Stimulated activated CD8-positive, alpha-beta memory T cell treated with anti-CD3 and anti-CD28 coated beads, Interleukin-15, amount 100 ng/mL, for 24 hours (primary cell): ENCODE results near the gene RASGRP3.
A peak's percentile ranks its signal among the peaks of the same experiment; 100 is the strongest.
"Not testable (repeated sequence)": the region's sequence is repeated elsewhere in the genome, so short reads cannot be mapped to it uniquely, and the experiment has no call there.

Experiments
- DNase-seq: peaks from one replicate; pipeline ENCODE4 v3.0.0-alpha.2; 2020; ENCODE audit warnings: low read depth

RASGRP3 gene

DNA sequence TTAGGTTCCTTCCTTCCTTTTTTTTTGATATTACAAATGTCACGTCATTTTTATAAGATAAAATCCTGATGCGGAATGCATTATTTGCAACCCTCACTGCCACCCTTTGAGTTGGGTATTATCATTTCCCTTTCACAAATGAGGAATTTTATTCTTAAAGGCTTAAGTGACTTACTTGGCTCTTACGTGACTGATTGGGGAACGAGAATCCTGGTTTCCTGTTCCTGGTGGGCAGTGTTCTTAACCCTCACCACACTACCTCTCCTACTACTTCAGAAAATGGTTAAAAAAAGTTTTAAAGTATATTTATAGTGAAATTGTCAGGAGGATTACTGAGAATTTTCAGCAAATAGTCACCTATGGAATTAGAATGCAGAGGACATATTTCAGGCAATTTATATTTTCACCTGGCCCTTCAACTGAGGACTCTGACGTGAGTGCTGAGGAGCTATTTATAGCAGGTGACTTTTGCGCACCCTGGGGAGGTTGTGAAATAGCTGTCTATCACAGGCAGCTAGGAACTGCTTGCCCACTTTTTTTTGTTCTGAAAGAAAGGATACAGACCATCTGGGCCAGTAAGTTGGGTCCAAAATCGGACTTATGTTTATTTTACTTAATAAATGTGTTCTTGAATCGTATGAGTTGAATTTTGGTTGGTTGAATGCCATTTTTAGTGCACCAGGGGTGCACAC lies 18.7 kb upstream of the RASGRP3 start:
- no peak for DNase-seq

DNA sequence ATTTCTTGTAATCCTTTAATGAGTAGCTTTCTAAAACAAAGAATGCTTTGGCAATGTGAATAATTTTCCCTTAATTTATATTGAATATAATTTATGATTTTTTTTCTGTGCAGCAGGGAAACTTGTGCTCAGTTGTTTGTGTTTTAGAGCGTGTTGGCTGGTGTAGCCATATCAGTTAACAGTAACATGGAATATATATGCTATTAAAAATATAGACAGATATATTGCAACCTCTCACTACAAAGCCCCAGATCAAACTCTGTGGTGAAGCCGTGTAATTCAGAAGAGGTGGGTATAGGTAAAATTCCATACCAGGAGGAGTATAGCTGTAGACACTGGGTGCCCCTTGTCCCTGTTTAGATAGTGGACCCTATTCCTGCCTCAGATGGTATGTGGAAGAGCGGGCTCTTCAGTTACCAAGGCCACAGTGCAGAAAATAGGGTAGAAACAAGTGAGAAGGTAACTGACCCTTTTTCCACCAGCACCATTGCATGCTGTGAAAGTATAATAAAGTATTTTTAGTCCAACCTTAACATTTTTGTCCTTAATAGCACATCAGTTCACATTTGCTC lies 18.1 kb upstream of the RASGRP3 start:
- DNase-seq, result no peak

DNA sequence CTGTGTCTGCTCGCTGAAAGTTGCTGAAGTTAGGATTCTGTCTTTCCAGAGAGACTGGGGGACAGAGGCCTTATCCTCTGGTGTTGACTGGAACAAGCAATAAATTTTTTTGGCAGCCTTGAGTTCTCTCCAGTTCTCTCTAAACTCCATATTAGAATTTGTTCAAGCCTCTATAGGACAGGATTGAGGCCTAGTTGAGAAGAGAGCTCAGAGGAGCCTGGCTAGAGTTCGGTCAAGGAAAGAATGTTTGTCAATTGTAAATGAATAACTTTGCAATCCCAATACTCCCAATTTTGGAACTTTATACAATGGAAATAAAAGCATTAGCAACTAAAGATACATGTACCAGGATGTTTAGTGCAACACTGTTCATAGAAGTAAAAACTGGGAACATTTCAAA lies 16.7 kb upstream of the RASGRP3 start:
- DNase-seq, result no peak

DNA sequence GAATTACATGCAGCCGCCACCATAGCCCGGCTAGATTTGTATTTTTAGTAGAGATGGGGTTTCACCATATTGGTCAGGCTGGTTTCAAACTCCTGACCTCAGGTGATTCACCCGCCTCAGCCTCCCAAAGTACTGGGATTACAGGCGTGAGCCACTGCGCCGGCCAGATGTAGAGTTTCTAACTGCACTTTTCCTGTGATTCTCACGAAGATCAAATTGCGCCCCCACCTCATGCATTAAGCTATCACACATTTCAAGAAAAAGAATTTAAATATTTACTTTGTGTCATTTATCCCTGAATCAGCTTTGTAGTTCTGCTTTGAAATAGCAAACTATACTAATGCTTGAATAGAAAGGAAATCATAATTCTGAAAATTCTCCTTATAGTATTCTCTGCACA lies 13.9 kb upstream of the RASGRP3 start:
- not testable (repeated sequence) for DNase-seq

DNA sequence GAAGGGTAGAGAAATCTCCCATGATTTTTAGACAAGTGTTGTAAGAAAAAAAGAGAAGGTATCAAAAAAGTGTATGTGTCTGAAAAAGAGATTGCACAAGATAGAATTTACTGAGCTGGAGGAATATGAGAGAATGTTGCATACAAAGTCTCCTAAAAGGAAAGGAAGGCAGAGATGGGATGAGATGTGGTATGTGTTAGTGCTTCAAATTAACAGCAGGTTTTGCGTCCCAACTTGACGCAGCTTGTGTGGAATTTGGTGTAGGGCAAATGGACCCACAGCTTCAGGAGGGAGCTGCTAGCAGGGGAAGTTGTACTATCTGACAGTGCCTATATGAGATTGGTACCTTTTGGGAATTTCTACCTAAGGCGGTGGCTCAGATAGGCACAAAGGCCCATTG lies 9.0 kb upstream of the RASGRP3 start:
- no peak for DNase-seq

DNA sequence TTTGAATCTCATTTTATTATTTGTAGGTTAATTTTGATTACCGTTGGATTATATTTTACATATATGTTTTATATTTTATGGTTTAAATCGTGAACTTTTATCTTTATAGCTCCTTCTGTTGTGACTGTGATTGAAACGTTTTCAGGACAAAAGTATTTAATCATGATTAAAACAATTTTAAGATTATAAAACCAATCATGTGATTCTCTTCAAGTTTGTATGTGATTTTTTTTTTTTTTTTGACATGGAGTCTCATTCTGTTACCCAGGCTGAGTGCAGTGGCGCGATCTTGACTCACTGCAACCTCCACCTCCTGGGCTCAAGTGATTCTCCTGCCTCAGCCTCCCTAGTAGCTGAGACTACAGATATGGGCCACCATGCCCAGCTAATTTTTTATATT lies 7.2 kb upstream of the RASGRP3 start:
- no peak for DNase-seq

DNA sequence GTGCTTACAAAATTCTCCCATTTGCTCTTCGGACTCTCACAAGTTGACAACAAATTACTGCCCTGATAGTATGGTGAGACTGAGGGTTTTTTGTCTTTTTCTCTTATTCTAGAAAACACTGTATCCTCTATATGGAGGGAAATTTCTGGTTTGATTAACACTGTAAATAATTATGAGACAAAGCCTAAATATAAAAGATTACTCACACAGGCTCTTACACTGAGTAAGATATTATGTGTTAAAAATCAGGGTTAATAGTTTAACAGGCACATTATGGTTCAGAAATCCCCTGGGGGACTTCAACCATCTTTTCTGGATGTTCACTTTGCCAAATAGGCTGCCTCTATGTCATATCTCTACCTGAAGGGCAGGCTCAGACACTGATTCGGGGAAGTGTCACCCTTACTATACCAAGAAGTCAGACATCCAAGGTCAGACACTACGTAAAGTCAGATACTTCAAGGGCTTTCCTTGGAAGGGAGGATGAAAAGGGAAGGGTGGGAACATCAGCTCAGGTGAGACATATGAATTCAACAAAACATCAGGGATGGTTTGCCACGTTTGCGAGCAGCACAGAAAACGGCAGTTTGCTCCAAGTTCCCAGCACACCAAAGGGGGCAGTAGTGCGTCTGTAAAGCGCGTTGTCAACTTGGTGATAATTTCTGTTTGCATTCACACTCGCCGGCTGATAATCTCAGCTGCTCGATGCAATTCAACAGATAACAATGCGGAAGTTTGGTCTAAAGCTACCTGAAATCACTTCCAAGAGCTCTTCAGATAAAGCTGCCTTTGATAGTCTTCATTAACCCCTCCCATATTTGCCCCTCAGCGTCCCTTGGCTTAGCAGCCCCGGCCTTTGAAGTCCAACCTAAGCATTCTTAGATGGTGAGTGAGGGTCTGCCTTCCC lies 972 bp upstream of the RASGRP3 start:
- peak; percentile 40 for DNase-seq

DNA sequence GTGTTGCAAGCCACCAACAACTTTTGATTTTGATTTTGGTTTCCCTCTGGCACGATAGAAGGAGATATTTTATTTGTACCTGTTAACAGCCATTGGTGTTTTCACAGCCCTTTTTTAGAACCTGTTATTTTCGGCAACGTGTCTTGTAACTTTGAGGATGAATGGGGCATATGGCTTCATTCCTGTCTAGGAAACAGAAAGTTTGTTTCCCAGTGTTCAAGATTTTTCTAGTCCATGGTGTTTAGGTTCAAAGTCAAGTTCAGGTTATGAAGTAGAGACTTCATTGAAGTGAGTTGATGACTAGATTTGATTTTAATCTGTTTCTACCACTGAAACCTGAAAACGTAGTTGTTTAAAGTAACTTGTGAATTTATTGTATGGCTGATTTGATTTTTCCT lies 343 bp downstream of the RASGRP3 start:
- DNase-seq, result no peak

DNA sequence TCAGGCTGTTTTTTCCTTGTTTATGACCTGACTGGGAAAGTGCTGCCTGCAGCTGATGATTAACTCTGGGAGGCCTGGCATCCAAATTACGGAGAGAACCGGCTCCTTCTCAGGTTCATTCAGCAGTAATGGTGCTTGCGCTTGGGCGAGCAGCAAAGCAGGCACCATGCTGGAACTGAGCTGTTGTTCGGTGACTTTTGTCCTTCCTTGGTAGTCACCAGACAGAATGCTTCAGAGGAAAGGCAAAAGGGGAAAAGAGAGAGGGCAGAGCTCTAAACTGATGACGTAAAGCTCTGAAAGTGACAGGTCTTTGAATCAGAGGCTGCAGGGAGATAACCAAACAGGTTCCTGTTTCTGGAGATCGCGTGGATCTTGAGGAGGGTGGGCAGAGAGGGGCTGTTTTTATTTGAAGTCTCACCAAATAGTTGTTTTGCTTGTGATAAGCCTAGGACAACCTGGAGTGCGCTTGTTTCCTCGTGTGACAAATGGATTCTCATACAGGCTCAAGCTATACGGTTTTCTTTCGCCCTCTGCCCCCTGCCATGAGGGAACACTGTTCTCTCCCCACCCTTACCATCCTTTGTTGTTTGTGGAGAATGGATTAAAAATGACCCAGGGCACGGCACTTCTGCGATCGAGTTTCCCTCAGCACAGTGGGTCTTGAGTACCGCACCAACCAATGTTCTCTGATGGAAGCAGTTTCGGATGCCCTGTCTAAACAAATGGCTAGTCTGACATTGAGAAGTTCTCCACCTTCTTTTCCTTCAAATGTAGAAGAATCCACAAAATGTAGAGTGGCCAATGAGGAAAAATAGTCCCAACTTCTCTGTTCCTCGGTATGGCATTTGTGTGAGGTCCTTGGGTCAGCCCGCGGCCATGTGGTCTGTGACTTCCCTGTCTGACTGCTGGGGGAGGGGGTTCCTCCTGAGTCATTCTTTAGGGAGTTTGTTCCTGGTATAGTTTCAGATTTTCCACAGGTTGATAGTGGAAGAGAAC lies 1.3 kb downstream of the RASGRP3 start:
- DNase-seq, result no peak

DNA sequence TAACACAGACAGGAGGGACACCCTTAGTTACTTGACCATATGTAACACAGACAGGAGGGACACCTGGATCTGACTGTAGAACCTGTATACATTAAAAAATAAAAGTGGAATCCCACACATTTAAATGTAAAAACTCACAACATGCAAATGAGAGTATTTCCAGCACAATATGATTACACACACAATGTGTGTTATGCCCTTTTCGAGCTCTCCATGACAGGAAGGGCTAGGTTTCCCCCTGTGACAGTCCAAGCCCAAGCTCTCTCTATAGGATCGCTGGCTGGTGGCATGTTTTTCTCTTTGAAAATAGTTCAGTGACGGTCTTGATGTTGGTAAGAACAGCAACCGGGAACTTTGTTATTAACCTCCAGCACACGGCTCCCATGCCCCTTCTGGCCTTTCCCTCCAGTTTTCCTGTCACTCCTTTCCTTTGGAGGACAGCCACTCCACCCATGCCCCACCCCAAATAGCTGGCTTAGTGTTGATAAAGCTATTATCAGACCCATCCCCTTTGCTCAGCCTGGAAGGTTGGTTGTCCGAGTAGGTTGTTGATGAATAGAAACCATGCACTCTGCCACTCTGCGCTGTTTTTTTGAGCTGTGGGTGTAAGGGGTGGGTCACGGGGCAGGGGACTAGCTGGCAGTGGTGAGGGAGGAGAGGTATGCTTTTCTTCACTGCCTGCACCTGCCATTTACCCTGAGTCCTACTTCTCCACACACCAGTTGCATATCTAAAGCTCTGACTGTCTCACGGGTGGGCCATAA lies 2.7 kb downstream of the RASGRP3 start:
- DNase-seq, result no peak

DNA sequence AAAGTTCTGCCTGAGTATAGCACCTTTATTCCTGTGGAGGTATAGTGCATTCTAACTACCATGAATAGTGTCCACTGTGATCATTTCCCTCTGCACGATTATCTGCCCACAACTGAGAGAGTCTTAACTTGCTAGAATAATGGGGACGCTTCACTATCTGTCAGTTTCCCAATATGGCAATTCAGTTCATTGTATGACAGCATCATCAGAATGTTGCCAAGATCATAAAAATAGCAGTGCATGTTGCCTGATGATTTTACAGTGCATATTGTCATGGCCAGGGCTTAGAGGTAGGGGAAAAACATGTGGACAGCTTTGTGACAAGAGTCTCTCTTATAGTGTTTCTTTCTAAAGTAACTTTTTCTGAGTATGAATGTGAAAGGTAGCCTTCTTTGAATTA lies 6.1 kb downstream of the RASGRP3 start:
- DNase-seq, result no peak

DNA sequence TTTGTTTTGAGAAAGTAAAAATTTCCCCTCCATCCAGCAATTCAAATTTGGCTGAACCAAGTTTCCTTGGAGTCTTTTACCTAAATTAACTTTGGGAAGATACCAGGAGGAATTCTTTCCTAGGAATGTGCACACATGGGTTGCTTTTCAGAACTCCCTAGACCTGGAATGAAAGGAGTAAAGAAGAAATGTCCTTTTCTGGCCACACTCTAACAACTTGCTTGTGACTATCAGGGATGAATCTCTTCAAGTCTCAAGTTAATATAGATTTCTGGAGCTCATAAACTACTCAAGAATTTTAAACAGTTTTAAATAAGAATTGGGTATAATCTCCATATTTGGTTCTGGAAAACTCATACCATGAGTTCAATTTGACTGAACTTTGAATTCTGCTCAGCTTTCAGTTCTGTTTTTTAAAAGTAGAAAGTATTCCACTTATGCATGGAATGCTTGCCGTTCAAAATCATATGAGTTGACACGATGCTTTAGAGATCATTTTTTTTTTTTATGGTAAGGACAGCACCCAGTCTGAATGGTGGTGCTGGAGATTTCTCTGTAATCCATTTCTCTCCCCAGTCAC lies 7.7 kb downstream of the RASGRP3 start:
- DNase-seq, result no peak

DNA sequence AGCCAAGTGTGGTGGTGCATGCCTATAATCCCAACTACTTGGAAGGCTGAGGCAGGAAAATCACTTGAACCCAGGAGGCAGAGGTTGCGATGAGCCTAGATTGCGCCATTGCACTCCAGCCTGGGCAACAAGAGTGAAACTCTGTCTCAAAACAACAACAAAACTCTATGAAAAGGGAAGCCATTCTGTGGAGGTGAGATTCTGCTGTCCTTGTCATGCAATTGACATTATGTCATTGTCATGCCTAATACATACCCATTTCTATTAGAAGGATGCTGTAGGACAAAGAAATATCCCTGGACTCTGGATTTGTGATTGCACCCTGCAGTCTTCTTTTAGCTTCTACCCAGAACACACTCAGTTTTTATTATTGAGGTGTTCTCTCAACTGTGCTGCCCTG lies 8.6 kb downstream of the RASGRP3 start:
- DNase-seq, result no peak

DNA sequence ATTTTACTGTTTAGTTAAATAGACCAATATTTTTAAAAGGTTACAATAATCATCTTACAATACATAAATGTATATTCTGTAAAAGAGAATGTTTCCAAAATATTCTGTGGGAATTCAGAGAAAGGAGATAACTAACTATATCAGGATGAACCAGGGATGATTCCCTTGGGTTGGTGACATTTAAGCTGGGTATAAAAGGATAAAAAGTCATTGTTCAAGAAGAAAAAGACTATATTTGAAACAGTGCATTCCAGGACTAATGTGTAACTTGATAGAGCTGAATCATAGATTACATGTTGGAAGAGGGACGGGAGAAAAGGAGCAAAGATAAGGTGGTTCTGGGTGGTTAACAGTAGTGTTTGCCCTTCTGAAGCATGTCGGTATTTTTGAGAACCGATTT lies 10.1 kb downstream of the RASGRP3 start:
- DNase-seq, result no peak

DNA sequence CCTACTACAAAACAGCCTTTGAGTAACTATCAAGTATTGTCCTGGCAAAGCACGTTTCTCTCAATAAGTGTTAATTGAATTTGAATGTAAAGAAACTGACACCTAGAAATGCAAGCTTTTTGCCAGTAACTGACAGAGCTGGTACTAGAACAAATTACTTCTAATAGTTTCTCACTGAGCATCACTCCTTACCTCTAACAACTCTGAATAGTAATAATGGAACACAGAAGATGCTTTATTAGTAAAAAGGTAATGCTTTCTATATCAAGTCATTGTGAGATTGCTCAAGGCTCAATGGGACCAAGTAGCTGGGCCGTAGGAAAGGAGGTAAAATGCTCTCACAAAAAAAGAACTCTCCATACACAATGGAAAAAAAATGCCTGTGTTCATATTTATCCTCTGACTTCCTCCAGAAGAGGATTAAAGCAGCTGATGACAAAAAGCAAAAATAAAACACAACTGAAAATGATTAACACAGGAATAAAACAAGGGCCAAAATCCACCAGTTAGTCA lies 11.8 kb downstream of the RASGRP3 start:
- DNase-seq, result no peak

DNA sequence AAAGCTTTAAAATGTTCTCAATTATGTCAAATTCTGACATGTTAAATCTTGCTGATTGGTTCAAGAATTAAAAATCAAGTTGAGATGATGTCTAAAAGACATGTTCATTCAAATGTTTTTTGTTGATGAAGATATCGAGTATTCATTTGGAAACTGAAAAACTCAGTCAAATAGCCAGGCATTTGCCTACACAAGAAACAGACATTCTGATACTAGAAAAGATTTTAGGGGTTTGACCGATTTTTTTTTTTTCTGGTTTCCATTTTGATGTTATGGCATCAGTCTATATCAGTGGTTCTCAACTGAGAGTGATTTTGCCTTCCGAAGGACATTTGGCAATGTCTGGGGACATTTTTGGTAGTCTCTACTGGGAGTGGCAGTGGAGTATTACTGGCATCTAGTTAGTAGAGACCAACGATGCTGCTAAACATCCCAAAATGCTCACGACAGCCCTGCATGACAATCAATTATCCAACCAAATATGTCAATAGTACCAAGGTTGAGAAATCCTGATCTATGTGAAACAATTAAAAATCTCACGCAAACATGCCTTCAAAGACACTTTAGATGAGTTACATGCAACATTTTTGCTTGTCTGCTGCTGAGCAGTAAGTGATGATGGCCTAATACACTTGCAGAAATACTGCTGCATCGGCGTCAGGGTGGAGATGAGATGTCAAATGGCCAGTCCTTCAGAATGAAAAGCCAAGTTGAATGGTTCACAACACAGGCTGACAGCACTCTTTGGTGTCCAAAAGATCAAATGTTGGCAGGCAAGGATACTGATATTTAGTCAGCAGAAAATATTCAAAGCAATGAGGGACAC lies 12.5 kb downstream of the RASGRP3 start:
- no peak for DNase-seq

DNA sequence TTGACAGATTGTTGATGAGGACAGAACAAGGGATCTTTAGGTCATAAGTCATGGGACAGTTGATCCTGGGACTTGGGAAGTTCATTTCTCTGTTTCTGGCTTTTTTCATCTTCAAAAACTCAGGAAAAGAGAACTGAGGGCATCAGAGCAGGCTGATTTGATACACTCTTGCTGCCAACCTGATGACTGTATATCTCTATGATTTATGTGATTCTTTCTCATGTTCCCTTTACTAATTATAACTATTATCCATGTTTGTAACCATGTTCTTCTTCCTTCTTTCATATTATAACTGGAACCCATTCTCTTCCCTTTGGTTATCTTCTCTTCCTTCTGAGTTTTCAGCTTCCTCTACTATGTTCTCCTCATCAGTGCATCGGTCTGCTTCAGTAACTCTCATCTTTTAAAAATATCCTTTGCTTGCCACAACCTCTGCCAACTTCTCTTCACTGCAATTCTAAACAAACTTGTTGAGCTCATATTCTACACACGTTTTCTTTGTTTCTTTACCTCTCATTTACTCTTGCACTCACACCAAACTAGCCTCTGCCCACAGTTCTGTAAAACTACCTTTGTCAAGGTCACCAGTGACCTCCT lies 13.5 kb downstream of the RASGRP3 start:
- no peak for DNase-seq

DNA sequence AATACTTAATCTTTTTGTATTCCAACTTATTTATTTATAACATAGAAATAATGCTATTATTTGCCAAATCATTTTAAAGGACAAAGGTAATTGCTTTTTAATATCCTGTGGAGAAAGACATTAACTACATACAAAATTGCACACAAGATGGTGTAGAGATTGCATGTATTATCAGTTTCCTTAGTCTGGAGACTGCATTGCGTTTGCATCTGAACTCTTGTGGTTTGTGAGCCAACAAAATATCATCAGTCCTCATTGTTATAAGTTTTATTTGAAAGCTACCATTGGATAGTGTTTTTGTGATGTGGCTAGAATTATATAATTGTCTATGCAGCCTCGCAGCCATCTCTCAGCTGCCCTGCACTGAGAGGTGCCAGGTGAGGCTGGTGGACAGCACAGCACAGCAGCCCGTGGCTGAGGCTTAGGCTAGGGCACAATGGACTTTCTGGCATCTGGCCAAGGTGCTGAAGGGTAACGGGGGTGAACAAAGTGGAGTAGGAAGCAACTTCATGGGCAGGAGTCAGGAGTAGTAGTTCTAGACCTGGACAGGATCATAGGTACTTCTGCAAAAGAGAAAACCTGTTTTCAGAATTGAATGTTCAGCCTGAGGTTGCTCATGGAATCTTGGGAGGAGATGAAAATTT lies 15.1 kb downstream of the RASGRP3 start:
- no peak for DNase-seq
